ENCODE data around the gene SEC16B.

DNA sequence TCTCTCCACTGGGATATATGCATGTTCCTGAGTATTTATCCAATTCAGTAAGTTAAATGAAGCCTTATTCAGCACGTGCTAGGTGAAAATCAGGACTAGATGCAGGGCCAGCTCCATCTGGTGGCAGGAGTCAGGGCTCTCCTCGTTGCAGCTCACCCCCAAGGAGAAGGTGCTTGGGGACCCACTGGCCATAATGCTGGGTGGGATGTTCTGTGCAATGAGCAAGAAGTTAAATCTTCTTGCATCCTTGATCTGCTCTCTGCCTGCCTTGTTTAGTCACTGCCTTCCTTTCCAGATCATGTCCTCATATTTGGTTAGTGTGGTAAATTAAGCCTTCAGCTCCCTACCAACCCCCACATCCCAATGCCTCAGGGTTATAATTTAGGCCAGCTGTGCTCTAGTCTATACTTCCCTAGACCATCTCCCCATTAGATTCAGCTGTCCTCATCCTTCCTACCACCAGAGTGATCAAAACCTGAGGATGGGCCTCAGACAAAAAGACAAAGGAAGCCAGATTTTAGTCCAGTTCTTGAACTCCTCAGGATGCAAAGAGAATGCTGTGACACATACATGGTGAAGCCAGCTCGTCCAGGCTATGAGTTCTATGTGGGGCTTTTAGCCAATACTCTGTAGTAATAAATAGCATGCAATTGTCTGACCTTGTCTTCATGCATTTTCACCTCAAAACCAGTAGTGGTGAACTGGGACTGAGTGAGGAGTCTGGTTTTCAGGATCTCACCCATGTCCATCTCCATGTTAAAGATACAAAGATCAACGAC, 55.9 kb downstream of the SEC16B start:
- TF ChIP-seq, protein P1, sequence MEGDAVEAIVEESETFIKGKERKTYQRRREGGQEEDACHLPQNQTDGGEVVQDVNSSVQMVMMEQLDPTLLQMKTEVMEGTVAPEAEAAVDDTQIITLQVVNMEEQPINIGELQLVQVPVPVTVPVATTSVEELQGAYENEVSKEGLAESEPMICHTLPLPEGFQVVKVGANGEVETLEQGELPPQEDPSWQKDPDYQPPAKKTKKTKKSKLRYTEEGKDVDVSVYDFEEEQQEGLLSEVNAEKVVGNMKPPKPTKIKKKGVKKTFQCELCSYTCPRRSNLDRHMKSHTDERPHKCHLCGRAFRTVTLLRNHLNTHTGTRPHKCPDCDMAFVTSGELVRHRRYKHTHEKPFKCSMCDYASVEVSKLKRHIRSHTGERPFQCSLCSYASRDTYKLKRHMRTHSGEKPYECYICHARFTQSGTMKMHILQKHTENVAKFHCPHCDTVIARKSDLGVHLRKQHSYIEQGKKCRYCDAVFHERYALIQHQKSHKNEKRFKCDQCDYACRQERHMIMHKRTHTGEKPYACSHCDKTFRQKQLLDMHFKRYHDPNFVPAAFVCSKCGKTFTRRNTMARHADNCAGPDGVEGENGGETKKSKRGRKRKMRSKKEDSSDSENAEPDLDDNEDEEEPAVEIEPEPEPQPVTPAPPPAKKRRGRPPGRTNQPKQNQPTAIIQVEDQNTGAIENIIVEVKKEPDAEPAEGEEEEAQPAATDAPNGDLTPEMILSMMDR (IDR thresholded peaks at IDR 0.05 in 8 of 11, conservative IDR thresholded peaks at IDR 0.05 in 3 of 11) = peak in 7 of 11 experiments; percentile 13 to 43 (median 25)
- no peak for TF ChIP-seq POLR2AphosphoS5 (IDR thresholded peaks at IDR 0.05)
